Stimulated activated naive CD8-positive, alpha-beta T cell treated with anti-CD3 and anti-CD28 coated beads, Interleukin-15, amount 100 ng/mL, for 72 hours (primary cell): ENCODE measurements around the gene STARD3NL.

ENCODE experiments used
- ATAC-seq: fragments of 150-1000 bp; cut with Tn5 transposase; 2 replicates; pipeline ENCODE4 v1.10.0; 2021; ENCODE audit warnings: mild to moderate bottlenecking, moderate library complexity
- DNase-seq, 2 donors: peaks; one replicate each; pipeline ENCODE4 v3.0.0; 2021 to 2022
- H3K27ac Mint-ChIP-seq, 2 donors: one replicate each; pipeline ENCODE4 v1.8.0; 2022; ENCODE audit warnings: mild to moderate bottlenecking in 2 of 2, mixed read lengths in 2 of 2, moderate library complexity in 2 of 2
- H3K27me3 Mint-ChIP-seq: one replicate; pipeline ENCODE4 v1.8.0; 2022; ENCODE audit warnings: mixed read lengths
- H3K4me1 Mint-ChIP-seq: one replicate; pipeline ENCODE4 v1.8.0; 2022; ENCODE audit warnings: mild to moderate bottlenecking, mixed read lengths
- H3K4me3 Mint-ChIP-seq, 2 donors: one replicate each; pipeline ENCODE4 v1.8.0; 2022; ENCODE audit warnings: mild to moderate bottlenecking in 2 of 2, mixed read lengths in 2 of 2, moderate library complexity in 1 of 2
- H3K9me3 Mint-ChIP-seq, 2 donors: one replicate each; pipeline ENCODE4 v1.8.0; 2022; ENCODE audit warnings: mixed read lengths in 2 of 2

The STARD3NL gene

DNA sequence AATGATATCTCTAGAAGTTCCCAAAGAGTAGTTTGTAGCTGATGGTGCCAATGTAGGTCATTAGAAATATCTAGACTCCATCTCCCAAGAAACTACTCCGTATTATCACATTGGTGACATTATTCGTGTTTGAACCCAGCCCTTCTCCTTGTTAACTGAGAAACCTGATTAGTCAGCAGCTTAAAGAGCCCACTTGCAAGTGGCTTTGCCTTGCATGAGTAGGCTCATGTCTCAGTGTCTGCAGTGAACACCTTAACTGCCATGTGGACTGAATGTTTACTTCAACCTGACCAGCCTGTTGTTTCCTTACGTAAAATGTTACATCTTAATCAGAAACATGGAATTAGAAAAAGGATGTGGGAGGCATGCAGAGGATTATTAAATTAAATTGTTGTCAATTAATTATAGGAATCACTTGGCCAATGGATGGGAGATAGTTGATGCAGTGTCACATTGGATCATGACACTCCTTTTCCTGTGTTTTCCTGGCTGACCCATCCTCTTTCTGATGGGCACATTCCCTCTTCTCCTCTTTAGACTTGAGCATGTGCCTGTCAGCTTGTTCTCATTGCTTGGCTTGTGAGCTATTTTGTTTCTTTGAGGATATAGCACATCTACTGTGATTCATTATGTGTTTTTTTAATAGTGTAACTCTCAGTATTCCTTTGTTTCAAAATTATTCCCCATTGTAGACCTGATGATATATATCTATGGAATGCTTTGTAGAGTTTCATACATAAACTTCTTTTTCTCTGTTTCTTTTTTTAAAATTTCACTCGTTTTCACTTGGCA lies 18.0 kb downstream of the STARD3NL start:
- Mint-ChIP-seq H3K4me3 (no peak overlapping the region), H3K27ac (no peak overlapping the region), H3K9me3 (peaks cover 0 to 4% of the 10 kb centered on the region in 2 donors), H3K27me3 (no peaks in the 10 kb centered on the region), H3K4me1 (peaks cover 48% of the 10 kb centered on the region)
- ATAC-seq (no peak), DNase-seq (no peak)

GRCh38 chr7:38198366-38198765 lies 20.3 kb downstream of the STARD3NL start:
- DNase-seq: no peak
- Mint-ChIP-seq H3K27me3 (no peaks in the 10 kb centered on the region), H3K4me3 (no peak overlapping the region), H3K4me1 (peaks cover 28% of the 10 kb centered on the region), H3K9me3 (no peaks in the 10 kb centered on the region), H3K27ac (peak overlapping the region in 1 of 2 donors; percentile 12)
- no peak for ATAC-seq

DNA sequence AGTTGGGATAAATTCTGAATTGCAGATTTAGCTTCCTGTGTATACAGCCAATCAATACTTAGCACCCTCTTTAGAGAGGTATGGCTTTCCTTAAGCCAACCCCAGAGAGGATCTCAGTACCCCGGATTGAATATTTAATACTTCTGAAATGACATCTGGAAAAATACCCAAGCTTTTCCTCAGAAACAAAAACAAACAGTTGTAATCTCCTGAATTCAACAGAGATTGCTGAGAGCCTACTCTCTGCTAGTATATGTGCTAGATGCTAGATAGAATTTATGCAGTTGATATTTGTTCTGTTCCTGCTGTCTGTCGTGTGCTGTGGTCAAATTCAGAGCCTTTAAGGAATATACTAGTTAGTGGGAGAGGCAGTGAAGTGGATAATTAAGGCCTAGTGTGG lies 21.1 kb downstream of the STARD3NL start:
- Mint-ChIP-seq H3K9me3 (no peaks in the 10 kb centered on the region), H3K27me3 (no peaks in the 10 kb centered on the region), H3K4me1 (peaks cover 26% of the 10 kb centered on the region), H3K4me3 (no peak overlapping the region), H3K27ac (peak overlapping the region in 1 of 2 donors; percentile 49)
- ATAC-seq (no peak), DNase-seq (no peak)

GRCh38 chr7:38199782-38200181 lies 21.7 kb downstream of the STARD3NL start:
- Mint-ChIP-seq H3K9me3 (no peaks in the 10 kb centered on the region), H3K27me3 (no peaks in the 10 kb centered on the region), H3K27ac (no peak overlapping the region), H3K4me1 (peaks cover 26% of the 10 kb centered on the region), H3K4me3 (no peak overlapping the region)
- ATAC-seq (no peak), DNase-seq (no peak)

DNA sequence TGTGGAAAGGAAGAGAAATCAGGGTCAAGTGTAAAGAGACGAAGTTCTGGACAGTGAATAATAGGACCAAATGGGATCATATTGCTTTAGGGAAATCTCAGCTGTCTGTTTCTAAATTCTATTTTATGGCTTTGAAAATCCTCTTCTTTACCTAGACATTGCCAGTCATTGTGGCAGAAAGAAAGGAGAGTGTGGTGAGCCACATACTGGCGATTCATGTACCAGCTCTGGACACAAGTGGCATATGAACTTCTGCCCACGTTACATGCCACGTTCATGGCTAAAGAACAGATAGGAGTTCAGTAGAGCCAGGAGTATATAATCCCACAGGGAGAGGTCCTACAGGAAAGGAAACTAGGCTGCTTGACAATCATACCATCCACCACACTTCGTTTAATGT lies 28.0 kb downstream of the STARD3NL start:
- no peak overlapping the region for H3K4me3 Mint-ChIP-seq
- H3K27ac Mint-ChIP-seq: no peak overlapping the region
- H3K4me1 Mint-ChIP-seq: no peaks in the 10 kb centered on the region
- H3K27me3 Mint-ChIP-seq: no peaks in the 10 kb centered on the region
- DNase-seq (no peak), ATAC-seq (no peak)
- no peaks in the 10 kb centered on the region for H3K9me3 Mint-ChIP-seq

DNA sequence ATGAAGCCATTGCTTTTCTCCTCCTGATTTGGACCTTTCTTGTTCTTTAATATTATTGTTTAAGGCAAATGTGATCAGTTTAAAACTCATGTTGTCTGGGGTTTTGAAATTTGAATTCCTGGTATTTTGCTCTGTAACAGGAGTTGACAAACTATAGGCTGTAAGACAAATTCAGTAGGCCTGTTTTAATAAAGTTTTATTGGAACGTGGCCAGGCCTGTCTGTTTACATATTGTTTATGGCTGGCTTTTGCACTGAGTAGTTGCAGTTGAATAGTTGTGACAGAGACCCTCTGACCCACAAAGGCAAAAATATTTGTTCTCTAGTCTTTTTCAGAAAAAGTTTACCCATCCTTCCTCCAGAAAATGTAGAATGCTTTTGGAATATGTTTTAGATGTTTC lies 29.8 kb downstream of the STARD3NL start:
- Mint-ChIP-seq H3K9me3 (no peaks in the 10 kb centered on the region), H3K27ac (no peak overlapping the region), H3K4me1 (no peaks in the 10 kb centered on the region), H3K27me3 (no peaks in the 10 kb centered on the region), H3K4me3 (no peak overlapping the region)
- no peak for ATAC-seq
- DNase-seq: no peak

- H3K4me3 Mint-ChIP-seq: no peak overlapping the region
- no peaks in the 10 kb centered on the region for H3K9me3 Mint-ChIP-seq
- DNase-seq (no peak), ATAC-seq (no peak)
- H3K4me1 Mint-ChIP-seq: peaks cover 7% of the 10 kb centered on the region
- H3K27ac Mint-ChIP-seq: no peak overlapping the region
- H3K27me3 Mint-ChIP-seq: no peaks in the 10 kb centered on the region
These were observed 33.4 kb downstream of the STARD3NL start for GRCh38 chr7:38211486-38211885.

GRCh38 chr7:38211940-38212339 lies 33.9 kb downstream of the STARD3NL start:
- Mint-ChIP-seq H3K27ac (no peak overlapping the region), H3K27me3 (no peaks in the 10 kb centered on the region)

DNA sequence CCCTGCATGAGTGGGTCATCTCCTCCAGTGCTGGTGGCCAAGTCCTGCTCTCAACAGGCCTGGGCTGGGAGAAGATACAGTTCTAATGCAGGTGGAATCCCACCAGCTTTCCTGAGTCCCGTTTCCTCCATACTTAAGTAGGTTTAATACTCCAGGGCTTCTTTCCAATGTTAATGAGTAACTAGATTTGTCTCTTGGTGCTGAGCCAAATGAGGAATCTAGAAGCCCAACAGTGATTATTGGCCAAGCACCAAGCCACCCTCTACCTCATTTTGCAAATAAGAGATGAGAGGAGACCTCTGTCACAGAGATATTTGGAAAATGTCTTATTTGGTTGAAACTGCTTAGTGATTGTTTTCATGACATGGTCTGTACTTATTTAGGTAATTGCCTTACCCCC lies 37.1 kb downstream of the STARD3NL start:
- Mint-ChIP-seq H3K4me1 (peaks cover 25% of the 10 kb centered on the region), H3K9me3 (no peaks in the 10 kb centered on the region), H3K27ac (no peak overlapping the region), H3K27me3 (no peaks in the 10 kb centered on the region), H3K4me3 (no peak overlapping the region)
- DNase-seq (no peak), ATAC-seq (no peak)

More at GRCh38 chr7:38211940-38212339, 33.9 kb downstream of the STARD3NL start:
- Mint-ChIP-seq H3K4me1 (peaks cover 12% of the 10 kb centered on the region), H3K9me3 (no peaks in the 10 kb centered on the region), H3K4me3 (no peak overlapping the region)
- DNase-seq: no peak
- no peak for ATAC-seq

DNA sequence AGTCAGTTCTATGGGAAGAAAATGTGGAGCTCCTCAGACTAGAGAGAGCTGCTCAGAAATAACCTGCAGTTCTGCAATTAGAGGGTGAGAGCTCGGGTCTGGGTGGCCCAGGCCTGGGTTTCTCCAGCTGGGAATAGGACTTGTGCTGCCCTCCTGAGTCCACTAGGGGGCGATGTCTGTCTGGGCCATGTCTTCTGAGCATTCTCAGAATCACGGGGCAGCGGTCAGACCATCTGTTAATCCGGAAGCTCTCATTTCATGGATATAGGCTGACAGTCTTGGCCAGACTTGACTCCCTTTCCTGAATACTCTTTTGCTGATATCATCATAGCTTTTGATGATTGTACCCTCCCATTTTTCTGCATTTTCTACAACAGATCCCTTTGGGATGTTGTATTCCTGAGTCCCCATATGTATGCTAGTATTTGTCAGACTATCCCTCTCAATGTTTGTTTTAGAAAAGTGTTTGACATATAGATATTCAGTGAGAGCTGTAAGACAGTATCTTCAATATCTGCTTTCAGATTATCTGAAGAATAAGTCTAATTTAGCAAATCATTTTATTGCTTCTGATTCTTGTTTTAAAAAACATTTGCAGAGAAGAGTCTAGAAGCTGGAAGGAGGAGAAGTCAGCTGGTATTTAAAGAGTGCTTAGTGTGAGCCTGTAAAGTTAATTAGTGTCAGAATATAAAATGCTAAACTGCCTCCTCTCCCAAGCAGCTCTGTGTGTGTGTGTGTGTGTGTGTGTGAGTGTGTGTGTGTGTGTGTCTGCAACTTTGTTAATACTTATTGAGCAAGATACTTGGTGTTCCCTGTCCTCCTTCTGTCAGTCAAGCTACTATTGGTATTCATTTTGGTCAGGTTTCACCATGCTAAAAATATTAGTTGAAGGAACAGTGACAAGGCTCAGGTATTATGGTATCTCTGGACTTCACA lies 38.0 kb downstream of the STARD3NL start:
- Mint-ChIP-seq H3K27me3 (no peaks in the 10 kb centered on the region), H3K27ac (peak overlapping the region in 1 of 2 donors; percentile 42), H3K4me1 (peaks cover 33% of the 10 kb centered on the region), H3K4me3 (no peak overlapping the region), H3K9me3 (no peaks in the 10 kb centered on the region)
- ATAC-seq (peak; percentile 79), DNase-seq (peak; percentile 73 to 80)

- Mint-ChIP-seq H3K4me1 (peaks cover 42% of the 10 kb centered on the region), H3K27me3 (no peaks in the 10 kb centered on the region), H3K27ac (no peak overlapping the region), H3K4me3 (no peak overlapping the region), H3K9me3 (no peaks in the 10 kb centered on the region)
- DNase-seq: no peak
- ATAC-seq: no peak
These were observed 39.6 kb downstream of the STARD3NL start for GRCh38 chr7:38217672-38218071.

DNA sequence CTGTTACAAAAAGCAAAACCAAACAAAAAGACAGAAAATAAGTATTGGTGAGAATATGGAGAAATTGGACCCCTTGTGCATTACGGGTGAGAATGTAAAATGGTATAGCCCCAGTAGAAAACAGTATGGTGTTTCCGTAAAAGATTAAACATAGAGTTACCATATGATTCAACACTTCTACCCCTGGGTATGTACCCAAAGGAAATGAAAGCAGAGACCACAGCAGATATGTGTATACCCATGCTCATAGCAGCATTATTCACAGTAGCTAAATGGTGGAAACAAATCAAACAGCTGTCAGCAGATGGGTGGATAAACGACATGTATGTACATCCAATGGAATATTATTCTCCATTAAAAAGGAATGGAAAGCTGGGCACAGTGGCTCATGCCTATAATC lies 42.4 kb downstream of the STARD3NL start:
- H3K27me3 Mint-ChIP-seq: no peaks in the 10 kb centered on the region
- H3K4me3 Mint-ChIP-seq: peak overlapping the region; percentile 11 to 39
- no peak for DNase-seq
- peaks cover 50% of the 10 kb centered on the region for H3K4me1 Mint-ChIP-seq
- no peaks in the 10 kb centered on the region for H3K9me3 Mint-ChIP-seq
- H3K27ac Mint-ChIP-seq: peak overlapping the region; percentile 42 to 59
- peak; percentile 94 for ATAC-seq

GRCh38 chr7:38222481-38223096 lies 44.5 kb downstream of the STARD3NL start:
- Mint-ChIP-seq H3K9me3 (no peaks in the 10 kb centered on the region), H3K27me3 (no peaks in the 10 kb centered on the region), H3K27ac (peak overlapping the region in 1 of 2 donors; percentile 66), H3K4me1 (peaks cover 33% of the 10 kb centered on the region), H3K4me3 (no peak overlapping the region)
- ATAC-seq: peak; percentile 39
- peak in 1 of 2 donors; percentile 26 for DNase-seq

DNA sequence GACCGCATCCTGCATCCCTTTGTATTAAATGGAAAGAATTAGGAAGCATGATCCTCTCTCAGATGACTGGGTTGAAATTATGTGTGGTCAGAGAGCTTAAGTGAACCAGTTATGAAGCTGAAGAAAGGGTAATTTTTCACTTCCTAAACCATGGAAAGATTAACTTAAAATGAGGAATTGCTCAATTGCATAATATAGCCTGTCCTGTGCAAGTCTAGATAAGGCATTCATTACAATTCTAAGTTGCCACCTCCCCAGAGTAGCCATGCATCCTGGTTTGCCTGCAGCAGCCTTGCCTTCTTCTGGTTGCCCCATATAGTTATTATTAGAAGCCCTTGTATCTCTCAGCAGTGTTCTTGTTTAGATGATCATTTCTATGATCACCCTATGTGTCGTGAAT lies 45.3 kb downstream of the STARD3NL start:
- DNase-seq: no peak
- no peaks in the 10 kb centered on the region for H3K27me3 Mint-ChIP-seq
- no peak overlapping the region for H3K4me3 Mint-ChIP-seq
- no peaks in the 10 kb centered on the region for H3K9me3 Mint-ChIP-seq
- peaks cover 35% of the 10 kb centered on the region for H3K4me1 Mint-ChIP-seq
- H3K27ac Mint-ChIP-seq: no peak overlapping the region
- ATAC-seq: no peak

- Mint-ChIP-seq H3K4me1 (peaks cover 45% of the 10 kb centered on the region), H3K27ac (no peak overlapping the region), H3K4me3 (no peak overlapping the region), H3K9me3 (no peaks in the 10 kb centered on the region), H3K27me3 (no peaks in the 10 kb centered on the region)
- no peak for ATAC-seq
- no peak for DNase-seq
These were observed 46.3 kb downstream of the STARD3NL start for GRCh38 chr7:38224392-38224791.
